Endometrial microvascular endothelial cells (primary cell): ENCODE results near the gene SPATA20. TPM values are rescaled to one million over a fixed set of nuclear protein-coding genes. Genes with fewer than 3 reads are reported as not detected.

Experiments
- in situ Hi-C: cut with HindIII; loops from 2 replicates; pipeline ENCODE4 v1.10.0; 2017; ENCODE audit warnings: low sequenced_read_pairs, low pct_unique_long_range_greater_than_20kb; ENCODE audit errors: inconsistent ontology term
- total RNA-seq: library from RNA; depleted of rRNA; stranded (reverse); fragments of >200 nt; gene quantifications from one replicate; pipeline ENCODE4 v1.2.3, GENCODE V29; 2015; ENCODE audit errors: inconsistent ontology term

Gene SPATA20
- total RNA-seq, 1 donor from 2014 or later: 90.3 TPM

DNA sequence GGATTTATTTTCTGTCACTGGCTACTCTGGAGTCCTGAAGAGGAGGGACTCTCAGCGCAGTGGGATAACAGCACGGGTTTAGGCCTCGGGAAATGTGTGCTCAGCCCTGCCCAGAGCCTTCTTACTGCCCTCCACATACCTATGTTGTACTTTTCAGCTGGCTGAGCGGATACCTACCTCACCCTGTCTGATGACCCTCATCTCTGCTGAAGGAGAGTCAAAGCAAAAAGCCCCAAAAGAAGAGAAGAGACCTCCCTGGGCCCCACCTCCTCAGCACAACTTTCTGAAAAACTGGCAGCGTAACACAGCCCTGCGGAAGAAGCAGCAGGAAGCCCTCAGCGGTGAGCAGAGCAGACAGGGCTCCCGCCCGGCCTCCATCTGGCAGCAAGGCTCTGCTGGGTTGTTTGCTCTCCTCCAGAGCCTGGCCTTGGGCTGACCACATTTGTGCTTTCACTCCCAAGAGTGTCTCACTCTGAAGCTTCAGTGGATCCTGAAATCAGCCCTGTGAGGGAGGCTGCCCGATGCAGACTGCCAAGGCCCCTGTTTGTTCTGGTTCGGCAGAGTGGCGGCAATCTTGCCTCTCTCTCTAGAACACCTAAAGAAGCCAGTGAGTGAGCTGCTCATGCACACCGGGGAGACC lies 28.5 kb upstream of the SPATA20 start:
- in situ Hi-C loops: no loop called here

DNA sequence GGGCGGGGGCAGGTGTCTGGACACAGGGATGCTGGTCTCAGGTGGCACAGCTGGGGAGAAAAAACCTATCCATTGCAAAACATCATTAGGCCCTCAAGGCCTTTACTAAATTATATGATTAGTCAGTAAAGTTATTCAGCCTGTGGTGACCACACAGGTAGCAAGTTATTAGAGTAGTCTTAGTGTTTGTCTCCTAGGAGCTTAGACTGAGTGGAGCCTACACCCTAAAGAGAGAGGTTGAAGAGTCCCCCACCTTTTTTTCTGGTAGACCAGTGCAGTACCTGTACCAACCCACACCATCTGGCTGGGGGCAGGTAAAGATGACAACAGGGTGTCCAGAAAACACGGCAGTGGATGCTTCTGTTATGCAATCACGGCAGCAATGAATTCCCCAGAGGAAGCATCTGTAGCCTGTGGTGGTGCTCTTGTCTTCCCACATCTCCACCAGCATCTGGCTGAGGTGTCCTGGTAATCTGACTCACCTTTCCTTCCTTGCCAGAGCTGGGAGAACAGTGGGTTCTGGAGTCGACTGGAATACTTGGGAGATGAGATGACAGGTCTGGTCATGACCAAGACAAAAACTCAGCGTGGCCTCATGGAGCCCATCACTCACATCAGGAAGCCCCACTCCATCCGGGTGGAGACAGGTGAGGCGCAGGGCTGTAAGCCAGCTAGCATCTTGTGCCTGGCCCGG lies 27.7 kb upstream of the SPATA20 start:
- in situ Hi-C loops: no loop called here

DNA sequence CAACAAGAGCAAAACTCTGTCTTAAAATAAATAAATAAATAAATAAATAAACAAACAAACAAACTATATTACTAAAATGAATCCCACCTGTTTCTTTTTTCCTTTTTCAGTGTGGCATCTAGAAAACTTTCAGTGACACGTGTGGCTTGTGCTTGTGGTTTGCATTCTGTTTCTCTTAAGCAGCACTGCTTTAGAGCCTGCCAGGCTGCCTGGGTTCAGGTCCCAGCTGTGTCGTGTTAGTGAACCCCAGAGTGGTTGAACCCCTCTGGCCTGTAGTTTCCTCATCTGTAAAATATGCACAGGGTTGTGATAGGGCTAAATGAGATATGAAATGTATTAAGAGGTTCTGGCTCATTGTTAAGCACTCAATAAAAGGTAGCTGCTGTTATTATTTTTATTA lies 26.5 kb upstream of the SPATA20 start:
- in situ Hi-C loops: no loop called here

DNA sequence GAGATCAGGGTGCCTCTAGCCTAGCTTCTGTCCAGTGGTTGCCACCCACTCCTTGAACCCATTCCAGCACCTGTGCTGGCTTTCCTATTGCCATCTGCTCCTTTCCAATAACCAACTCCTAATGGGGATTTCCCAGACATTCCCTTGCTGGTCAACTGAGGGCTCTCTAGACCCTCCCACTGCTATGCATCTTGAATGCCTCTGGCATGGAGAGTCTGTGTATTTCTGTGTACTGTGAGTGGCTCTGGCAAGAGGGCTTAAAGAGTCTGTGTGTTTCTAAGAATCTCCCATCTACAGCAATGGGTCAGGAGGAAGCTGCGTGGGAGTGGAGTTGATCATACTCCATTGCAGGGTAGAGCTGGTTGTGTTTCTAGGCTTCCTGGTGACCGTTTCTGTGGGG lies 25.5 kb upstream of the SPATA20 start:
- in situ Hi-C loops: no loop called here

DNA sequence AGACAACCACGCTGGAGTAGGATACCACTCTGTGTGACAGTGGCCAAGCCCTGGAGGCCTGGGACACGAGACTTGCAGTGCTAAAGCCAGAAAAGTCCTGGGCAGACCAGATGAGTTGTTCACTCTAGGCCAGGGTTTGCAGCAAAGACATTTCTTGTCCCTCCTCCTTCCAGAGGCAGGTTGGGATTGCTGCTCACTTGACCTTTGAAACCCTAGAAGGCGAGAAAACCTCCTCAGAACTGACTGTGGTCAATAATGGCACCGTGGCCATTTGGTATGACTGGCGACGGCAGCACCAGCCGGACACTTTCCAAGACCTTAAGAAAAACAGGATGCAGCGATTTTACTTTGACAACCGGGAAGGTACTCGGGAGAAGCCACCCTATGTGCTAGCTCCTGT lies 24.2 kb upstream of the SPATA20 start:
- in situ Hi-C loops: no loop called here

DNA sequence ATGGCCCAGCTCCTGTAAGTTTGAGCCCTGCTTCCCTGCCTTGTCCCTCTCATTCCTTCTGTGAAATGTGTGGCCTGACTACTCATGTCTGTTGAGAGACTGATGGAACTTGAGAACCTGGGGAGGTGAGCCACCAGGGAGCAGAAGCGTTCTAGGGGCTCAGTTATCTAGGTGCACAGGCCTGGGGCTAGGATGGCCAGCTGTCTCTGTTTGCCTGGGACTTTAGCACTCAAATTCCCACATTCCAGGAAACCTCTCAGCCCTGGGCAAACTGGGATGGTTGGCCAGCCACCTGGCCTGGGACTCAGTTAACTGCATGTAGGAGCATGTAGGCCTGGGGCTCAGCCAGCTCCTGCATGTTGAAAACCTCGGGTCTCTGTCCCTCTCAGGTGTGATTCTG lies 23.8 kb upstream of the SPATA20 start:
- in situ Hi-C loops: no loop called here

DNA sequence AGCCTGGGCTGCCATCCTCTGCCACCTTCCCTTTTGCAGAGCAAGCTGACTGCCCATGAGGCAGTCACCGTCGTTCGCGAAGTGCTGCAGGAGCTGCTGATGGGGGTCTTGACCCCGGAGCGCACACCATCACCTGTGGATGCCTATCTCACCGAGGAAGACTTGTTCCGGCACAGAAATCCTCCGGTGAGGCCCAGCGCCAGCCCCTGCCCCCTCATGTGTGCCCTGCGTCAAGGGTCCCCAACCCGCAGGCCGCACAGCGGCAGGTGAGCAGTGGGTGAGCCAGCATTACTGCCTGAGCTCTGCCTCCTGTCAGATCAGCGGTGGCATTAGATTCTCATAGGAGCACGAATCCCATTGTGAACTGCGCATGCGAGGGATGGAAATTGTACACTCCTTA lies 22.1 kb upstream of the SPATA20 start:
- in situ Hi-C loops: no loop called here

DNA sequence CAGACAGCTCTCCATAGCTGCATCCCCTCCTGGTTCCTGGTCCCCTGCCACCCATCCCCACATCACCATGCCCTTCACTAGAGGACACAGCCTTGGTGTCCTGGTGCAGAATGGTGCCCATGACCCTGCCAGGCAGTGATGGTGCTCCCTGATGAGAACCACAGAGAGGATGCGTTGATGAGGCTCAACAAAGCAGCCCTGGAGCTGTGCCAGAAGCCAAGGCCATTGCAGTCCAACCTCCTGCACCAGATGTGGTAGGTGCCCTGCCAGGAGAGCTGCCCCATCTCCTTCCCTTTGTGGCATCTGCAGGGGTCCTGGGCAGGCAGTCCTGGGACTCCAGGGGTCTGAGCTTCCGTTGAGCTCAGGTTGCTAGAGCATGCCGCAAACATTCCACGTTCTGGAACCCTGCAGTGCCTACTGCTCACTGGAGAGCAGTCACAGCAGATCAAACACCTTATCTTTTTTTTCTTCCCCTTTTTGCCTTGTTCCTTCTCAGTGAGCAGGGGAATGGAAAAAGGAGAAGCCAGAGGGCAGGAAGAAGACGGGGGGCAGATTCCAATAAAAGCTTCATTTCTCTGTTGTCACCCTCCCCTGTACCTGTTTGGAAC lies 19.7 kb upstream of the SPATA20 start:
- in situ Hi-C loops: no loop called here

DNA sequence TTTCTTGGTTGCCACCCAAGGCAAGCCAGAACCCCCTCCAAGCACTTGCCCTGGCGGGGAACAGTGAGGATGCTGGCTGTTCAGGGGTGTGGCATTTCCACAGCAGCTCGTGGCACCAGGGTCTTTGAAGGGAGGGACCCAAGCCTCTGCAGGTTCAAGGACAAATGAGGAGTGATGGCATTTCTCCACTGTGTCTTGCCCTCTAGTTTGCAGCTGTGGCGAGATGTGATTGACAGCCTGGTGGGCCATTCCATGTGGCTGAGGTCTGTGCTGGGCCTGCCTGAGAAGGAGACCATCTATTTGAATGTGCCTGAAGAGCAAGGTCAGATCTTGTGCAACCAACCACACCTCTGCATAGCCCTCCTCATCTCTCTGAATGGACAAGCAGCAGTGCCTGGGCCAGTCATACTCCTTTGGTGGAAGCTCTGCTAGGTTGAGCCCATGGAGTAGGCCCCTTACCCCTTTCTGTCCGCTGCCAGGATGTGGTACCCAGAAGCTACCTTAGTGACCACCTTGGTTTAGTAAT lies 19.0 kb upstream of the SPATA20 start:
- in situ Hi-C loops: no loop called here

DNA sequence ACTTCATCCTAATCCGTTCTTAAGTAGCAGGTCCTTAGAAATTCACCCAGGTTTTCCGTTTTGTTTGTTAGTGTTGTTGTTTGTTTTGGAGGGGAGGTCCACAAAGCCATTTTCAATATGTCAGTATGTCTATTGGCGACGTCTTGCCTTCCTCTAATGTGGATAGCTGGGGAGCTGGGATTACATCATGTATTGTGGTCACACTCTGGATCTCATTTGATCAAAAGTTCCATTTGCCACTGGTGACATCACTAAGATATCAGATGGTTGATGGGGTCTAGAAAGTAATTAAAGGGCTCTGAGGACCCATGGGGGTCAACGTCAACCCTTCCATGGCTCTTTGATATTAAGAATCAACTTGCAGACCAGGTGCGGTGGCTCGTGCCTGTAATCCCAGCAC lies 17.1 kb upstream of the SPATA20 start:
- in situ Hi-C loops: no loop called here

DNA sequence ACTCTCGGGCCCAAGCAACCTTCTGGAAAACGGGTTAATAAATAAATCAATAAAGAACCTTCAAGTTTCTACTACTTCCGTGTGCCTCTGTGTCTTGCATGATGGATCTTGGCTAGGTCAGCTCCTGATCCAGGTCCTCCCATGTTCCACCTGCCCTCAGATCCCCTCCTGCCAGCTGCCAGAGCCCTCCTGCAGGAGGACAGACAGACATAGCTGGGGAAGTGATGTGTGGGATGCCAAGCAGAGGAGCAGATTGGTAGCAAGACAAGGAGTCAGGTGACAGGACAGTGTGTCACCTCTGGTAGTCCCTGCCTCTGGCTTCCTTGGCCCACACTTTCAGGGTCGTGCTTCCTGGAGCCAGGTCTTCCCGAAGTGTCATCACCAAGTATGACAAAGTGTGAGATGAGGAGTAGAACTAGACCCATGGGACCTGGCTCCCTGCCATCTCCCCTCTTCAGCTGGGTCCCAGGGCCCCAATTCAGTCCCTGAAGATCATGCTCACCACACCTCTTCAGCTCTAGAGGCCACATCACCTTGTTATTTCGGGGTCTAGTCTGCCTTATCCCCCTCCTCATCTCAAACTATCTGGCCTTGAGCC lies 15.4 kb upstream of the SPATA20 start:
- in situ Hi-C loops: no loop called here

DNA sequence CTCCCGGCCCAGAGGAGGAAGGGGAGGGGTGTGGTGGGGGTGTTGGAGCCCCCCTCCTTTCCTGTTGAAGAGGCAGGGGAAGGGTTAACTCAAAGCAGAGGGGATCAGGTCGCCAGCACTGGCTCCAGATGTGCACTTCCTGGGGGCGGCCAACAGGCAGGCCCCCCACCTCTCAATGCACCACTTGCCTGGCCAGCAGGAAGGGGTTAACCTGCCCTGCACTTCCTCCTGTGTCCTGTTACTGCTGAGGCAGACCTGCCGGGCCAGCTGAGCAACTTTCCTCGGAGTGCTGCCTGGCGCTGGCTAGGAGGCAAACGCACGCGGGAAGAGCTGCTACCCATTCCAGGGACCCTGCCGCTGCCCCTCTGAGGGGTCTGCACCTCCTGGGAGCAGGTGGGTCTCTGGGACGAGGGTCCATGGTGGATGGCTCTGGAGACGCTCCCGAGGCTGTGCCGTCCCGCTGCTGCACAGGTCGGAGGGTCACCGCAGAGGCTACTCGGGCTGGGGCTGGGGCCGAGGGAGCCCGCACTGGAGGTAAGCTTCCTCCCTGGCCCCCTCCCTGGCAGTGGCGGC lies 14.4 kb upstream of the SPATA20 start, which contains the start of gene EPN3:
Gene EPN3 (plus strand): TSS at position 284 of the 573 bp plus-strand sequence. CDS start 3,822 bp downstream, outside the sequence.
- in situ Hi-C loops: no loop called here

DNA sequence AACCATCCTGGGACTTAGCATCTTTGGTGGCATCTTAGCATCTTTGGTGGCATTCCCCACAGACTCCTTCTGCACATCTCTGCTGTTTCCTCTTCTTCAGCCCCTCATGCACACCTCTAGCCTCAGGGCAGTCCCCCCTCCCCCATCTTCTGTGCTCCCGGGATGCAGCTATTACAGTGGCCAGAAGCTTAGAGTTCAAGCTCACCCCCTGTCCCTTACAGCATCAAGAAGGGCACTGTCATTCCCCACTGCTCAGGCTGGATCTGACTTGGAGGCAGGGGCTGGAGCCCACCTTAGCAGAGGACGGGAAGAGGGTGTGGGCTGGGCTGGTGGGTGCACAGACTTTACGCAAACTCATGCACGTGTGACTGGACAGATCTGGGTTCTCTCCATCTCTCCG lies 13.8 kb upstream of the SPATA20 start:
- in situ Hi-C loops: no loop called here

DNA sequence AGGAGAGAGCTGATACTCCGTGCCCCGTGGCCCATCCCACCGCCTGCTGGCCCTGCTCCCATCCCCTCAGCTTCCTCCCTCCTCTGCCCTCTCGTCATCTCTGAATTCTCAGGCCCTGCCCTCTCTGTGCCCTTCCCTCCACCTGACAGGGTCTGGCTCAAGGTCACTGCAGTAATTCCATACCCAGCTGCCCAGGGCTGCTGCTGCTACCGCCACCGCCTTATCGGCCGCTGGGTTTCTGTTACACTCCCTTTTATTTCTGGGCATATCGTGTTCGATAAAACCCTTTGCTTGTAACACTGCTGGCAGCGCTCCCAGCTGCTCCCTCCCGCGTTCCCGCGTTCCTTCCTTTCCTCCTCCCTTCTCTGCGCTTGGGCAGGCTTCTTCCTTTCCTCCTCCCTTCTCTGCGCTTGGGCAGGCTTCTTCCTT lies 13.2 kb upstream of the SPATA20 start:
- in situ Hi-C loops: no loop called here

DNA sequence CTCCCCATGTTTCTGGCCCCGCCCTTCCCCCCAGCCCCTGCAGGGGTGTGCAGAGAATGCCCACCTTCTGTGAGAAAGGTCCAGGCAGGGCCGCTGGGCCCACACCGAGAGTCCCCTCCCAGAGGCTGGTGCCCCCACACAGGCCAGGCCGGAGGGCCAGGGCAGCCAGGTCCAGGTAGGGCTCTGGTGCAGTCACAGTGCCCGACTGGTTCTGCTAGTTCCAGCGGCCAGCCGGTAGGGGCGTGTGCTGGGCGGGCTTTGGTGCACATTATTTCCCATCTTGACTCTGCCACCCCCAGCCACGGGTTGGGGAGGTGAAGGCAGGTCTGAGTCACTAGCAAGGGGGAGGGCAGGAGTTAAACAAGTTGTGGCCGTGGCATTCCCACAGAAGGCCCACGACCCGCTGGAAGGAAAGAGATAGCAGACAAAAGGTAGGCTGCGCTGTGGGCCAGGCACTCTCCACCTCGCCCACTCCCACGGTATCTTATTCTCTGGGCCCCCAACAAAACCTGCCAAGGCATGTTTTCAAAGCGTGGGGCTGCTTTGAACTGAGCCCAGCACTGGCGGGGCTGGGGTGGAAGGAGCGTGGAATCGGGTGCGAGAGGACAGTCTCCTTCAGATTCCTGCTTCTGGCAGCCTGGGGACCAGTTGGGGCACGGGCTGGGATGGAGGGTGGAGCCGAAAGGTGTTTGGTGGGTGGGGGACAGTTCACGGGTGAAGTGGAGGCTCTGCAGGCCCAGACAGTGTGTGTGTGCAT lies 12.6 kb upstream of the SPATA20 start:
- in situ Hi-C loops: no loop called here

DNA sequence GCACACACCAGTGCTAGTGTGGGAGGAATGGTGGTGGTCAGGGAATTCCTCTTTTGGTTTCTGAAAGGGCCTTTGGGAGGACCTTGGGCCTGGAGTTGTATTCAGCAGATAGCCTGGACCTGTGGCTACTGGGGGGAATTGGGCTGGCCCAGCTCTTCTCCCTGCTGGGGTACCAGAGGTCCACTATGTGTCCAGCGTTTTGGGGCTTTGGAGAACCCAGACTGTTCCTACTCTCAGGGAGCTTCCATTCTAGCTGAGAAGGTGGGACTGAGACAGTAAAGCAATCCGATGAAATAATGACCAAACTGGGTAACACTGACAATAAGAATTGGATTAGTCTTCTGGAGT lies 12.0 kb upstream of the SPATA20 start:
- in situ Hi-C loops: no loop called here

DNA sequence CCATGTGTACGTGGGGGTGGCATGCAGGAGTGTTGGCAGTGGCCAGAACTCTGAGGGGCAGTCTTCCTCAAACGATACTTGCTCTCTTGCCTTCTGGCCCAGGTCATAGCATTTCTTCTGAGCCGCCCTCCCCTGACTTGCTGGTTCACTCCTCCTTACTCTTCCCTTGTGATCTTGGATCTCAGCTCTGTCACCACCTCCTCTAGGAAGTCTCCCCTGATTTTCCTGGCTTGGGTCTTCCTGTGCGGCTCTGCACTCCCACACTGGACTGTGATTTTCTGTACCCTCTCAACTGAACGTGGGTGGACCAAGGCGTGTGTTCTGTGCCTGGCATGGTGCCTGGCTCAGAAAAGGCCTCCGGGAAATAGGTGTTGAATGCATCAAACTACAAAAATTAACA lies 11.6 kb upstream of the SPATA20 start:
- in situ Hi-C loops: no loop called here

DNA sequence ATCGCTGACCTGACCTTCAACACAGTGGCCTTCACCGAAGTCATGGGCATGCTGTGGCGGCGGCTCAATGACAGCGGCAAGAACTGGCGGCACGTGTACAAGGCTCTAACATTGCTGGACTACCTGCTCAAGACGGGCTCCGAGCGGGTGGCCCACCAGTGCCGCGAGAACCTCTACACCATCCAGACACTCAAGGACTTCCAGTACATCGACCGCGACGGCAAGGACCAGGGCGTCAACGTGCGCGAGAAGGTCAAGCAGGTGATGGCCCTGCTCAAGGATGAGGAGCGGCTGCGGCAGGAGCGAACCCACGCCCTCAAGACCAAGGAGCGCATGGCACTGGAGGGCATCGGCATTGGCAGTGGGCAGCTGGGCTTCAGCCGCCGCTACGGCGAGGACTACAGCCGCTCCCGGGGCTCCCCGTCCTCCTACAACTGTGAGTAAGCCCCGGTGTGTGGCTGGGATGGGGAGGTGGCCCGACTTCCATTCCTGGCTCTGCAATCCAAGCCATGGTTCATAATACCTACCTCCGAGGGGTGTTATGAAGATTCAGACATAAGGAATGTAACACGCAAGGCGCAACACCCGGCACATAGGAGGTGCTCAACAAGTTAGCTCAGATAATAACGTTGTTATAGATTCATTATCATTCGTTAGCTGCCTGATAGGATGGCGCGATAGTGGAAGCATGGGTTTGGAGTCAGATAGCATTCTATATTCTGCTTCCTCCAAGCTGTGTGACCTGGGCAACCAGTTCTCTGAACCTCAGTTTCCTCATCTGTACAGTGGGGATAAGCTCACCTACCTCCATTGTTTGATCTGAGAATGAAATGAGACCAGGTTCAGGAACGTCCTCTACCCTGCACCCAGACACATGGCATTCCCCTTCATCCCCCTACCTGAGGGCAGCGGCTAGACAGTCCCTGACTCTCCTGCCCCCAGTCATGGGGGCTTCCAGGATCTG lies 10.0 kb upstream of the SPATA20 start:
- in situ Hi-C loops: no loop called here
